OCI-LY7 (cell line): ENCODE data around the gene USP46. TPM values are rescaled to one million over a fixed set of nuclear protein-coding genes. Genes with fewer than 3 reads are reported as not detected.

Source experiments
- BruUV-seq: library from RNA; stranded (reverse); fragments of 400-500 nt; replicated peaks from 2 replicates; lab custom pipeline; 2021; lab: Mats Ljungman, UMichigan
- CTCF ChIA-PET: fragments of 300-600 bp; sonication (Branson Sonifier 250); formaldehyde crosslinking; loops from one replicate; lab custom pipeline; 2022; ENCODE audit warnings: antibody characterized with exemption; ENCODE audit not compliant: unreplicated experiment; lab: Charles Lee
- POLR2A ChIA-PET: fragments of 300-600 bp; sonication (Branson Sonifier 250); formaldehyde crosslinking; loops from one replicate; lab custom pipeline; 2022; ENCODE audit warnings: antibody characterized with exemption; lab: Charles Lee
- DNase-seq: peaks from one replicate; pipeline ENCODE4 v3.0.0-alpha.2; 2015; ENCODE audit warnings: low spot score
- H2AFZ ChIP-seq: fragments of 200-600 bp; sonication (generic), shearing (Covaris generic); 2 replicates; pipeline ENCODE4 v1.6.1; 2014; ENCODE audit warnings: mild to moderate bottlenecking, antibody characterized with exemption, low read length, moderate library complexity
- H3K27ac ChIP-seq: fragments of 200-600 bp; sonication (generic); 2 replicates; pipeline ENCODE4 v1.5.1; 2014; ENCODE audit warnings: mixed run types, low read depth, mild to moderate bottlenecking, moderate library complexity, low read length, inconsistent platforms; ENCODE audit not compliant: poor library complexity, severe bottlenecking
- H3K36me3 ChIP-seq: fragments of 200-600 bp; sonication (generic); 2 replicates; pipeline ENCODE4 v1.6.1; 2014; ENCODE audit warnings: mild to moderate bottlenecking, antibody characterized with exemption, low read length, moderate library complexity, mixed read lengths; ENCODE audit not compliant: insufficient read depth
- H3K4me1 ChIP-seq: fragments of 200-600 bp; sonication (generic); 2 replicates; pipeline ENCODE4 v1.5.1; 2014; ENCODE audit warnings: mild to moderate bottlenecking, low read length; ENCODE audit not compliant: insufficient read depth, poor library complexity, severe bottlenecking
- H3K4me2 ChIP-seq: fragments of 200-600 bp; sonication (generic); 2 replicates; pipeline ENCODE4 v1.6.1; 2014; ENCODE audit warnings: mild to moderate bottlenecking, low read length
- H3K4me3 ChIP-seq: fragments of 200-600 bp; sonication (generic); 2 replicates; pipeline ENCODE4 v1.5.1; 2014; ENCODE audit warnings: mild to moderate bottlenecking, low read depth, low read length; ENCODE audit not compliant: poor library complexity, severe bottlenecking
- H3K79me2 ChIP-seq: fragments of 200-600 bp; sonication (generic); 2 replicates; pipeline ENCODE4 v1.6.1; 2016; ENCODE audit warnings: low read depth, mild to moderate bottlenecking, low read length, moderate library complexity, mixed read lengths; ENCODE audit not compliant: insufficient read depth
- H3K9me2 ChIP-seq: fragments of 200-600 bp; sonication (generic); 2 replicates; pipeline ENCODE4 v1.6.1; 2016; ENCODE audit warnings: mild to moderate bottlenecking, low read length, mixed read lengths; ENCODE audit not compliant: insufficient read depth
- H3K9me3 ChIP-seq: fragments of 200-600 bp; sonication (generic); 2 replicates; pipeline ENCODE4 v1.6.1; 2014; ENCODE audit warnings: mild to moderate bottlenecking, mixed run types, low read length, mixed read lengths
- H4K20me1 ChIP-seq: fragments of 200-600 bp; sonication (generic); 2 replicates; pipeline ENCODE4 v1.6.1; 2014; ENCODE audit warnings: mild to moderate bottlenecking, antibody characterized with exemption, low read length, moderate library complexity, mixed read lengths; ENCODE audit not compliant: insufficient read depth
- EZH2phosphoT487 ChIP-seq: fragments of 200-600 bp; sonication (generic); IDR thresholded peaks from 2 replicates; pipeline ENCODE4 v1.6.1; 2018; ENCODE audit warnings: low read depth, borderline replicate concordance, mild to moderate bottlenecking, mixed run types, antibody characterized with exemption, low read length, moderate library complexity, mixed read lengths
- intact Hi-C: fragments of 100-400 bp; cut with micrococcal nuclease; formaldehyde crosslinking; loops from one replicate; pipeline ENCODE4 v1.10.0; 2022; ENCODE audit not compliant: unreplicated experiment
- total RNA-seq, 2 experiments: library from RNA; depleted of rRNA in 1 of 2; stranded (reverse); fragments of >200 nt in 1 of 2; shearing (Covaris generic) in 1 of 2; gene quantifications; 2 replicates each; pipeline ENCODE4 v1.2.3, GENCODE V29; 2014 to 2022
- TF ChIP-seq, protein P1 (sequence below): fragments of 200-600 bp; sonication (generic); conservative IDR thresholded peaks from 2 replicates; pipeline ENCODE4 v1.5.1; 2014; ENCODE audit warnings: mild to moderate bottlenecking, antibody characterized with exemption, low read length, moderate library complexity, mixed read lengths

Gene USP46
- total RNA-seq, 2 experiments from 2014 or later, result 5.4 to 15.8 TPM

DNA sequence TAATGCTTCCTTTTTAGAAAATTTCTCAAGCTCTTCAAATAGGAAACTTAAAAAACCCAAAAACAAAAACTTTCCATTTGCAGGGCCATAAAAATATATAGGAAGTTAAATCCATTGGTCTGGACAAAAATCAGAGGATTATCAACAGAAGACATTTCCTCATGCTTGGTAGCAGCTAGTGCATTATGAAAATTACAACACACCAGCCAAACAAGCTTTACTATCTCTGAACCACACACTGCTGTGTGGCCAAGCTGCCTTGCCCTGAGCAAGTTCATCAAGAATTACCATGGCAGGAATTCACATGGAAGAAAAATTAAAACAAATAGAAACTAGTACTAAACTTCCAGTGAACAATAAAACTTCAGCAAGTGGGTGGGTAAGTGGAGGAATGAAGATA is 3.6 kb downstream of the USP46 start:
- TF ChIP-seq, protein P1, sequence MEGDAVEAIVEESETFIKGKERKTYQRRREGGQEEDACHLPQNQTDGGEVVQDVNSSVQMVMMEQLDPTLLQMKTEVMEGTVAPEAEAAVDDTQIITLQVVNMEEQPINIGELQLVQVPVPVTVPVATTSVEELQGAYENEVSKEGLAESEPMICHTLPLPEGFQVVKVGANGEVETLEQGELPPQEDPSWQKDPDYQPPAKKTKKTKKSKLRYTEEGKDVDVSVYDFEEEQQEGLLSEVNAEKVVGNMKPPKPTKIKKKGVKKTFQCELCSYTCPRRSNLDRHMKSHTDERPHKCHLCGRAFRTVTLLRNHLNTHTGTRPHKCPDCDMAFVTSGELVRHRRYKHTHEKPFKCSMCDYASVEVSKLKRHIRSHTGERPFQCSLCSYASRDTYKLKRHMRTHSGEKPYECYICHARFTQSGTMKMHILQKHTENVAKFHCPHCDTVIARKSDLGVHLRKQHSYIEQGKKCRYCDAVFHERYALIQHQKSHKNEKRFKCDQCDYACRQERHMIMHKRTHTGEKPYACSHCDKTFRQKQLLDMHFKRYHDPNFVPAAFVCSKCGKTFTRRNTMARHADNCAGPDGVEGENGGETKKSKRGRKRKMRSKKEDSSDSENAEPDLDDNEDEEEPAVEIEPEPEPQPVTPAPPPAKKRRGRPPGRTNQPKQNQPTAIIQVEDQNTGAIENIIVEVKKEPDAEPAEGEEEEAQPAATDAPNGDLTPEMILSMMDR, result no peak
- TF ChIP-seq EZH2phosphoT487, result no peak
- Histone ChIP-seq H3K36me3 (no peaks in the 10 kb centered on the region; the same call in 1 of the 2 replicates), H3K4me2 (no peak overlapping the region), H4K20me1 (no peaks in the 10 kb centered on the region), H3K4me1 (peaks cover 21% of the 10 kb centered on the region), H3K79me2 (peaks cover 12% of the 10 kb centered on the region; the same call in 1 of the 2 replicates), H2AFZ (no peak overlapping the region), H3K27ac (no peak overlapping the region), H3K9me3 (no peaks in the 10 kb centered on the region), H3K9me2 (no peaks in the 10 kb centered on the region), H3K4me3 (no peak overlapping the region)
- intact Hi-C loops, result no loop called here
- ChIA-PET CTCF (interaction anchor here (1.0 kb wide), 1 partner anchor 9 kb away, joined by 4 read pairs; no protein-coding TSS in a partner anchor), POLR2A (interaction anchor here (0.5 kb wide), 1 partner anchor 10 kb away, joined by 3 read pairs; no protein-coding TSS in a partner anchor)
- no peak for DNase-seq
- no TSS peak for BruUV-seq

GRCh38 chr4:52651996-52652672 is 7.0 kb downstream of the USP46 start:
- Histone ChIP-seq H3K36me3 (peaks cover 14% of the 10 kb centered on the region; the same call in 1 of the 2 replicates), H3K4me1 (no peaks in the 10 kb centered on the region), H2AFZ (no peak overlapping the region), H3K4me2 (no peak overlapping the region), H4K20me1 (no peaks in the 10 kb centered on the region), H3K4me3 (no peak overlapping the region), H3K9me2 (no peaks in the 10 kb centered on the region), H3K27ac (no peak overlapping the region), H3K9me3 (no peaks in the 10 kb centered on the region), H3K79me2 (0 out of 2 replicates have a peak, but pooled peaks cover 6% of the 10 kb centered on the region)
- ChIA-PET POLR2A (no interaction called here), CTCF (no interaction called here)
- BruUV-seq, result no TSS peak
- no peak for DNase-seq
- intact Hi-C loops, result no loop called here
- TF ChIP-seq, protein P1, result no peak
- no peak for TF ChIP-seq EZH2phosphoT487

GRCh38 chr4:52648836-52649235 is 10.3 kb downstream of the USP46 start:
- POLR2A ChIA-PET, result interaction anchor here (0.6 to 1.6 kb wide), 4 partner anchors 9 to 85 kb away, joined by 3 to 8 read pairs (median 4); no protein-coding TSS in a partner anchor

More at GRCh38 chr4:52648836-52649235, 10.3 kb downstream of the USP46 start:
- peaks cover 6% of the 10 kb centered on the region for H3K4me1 ChIP-seq
- H2AFZ ChIP-seq, result no peak overlapping the region
- H3K27ac ChIP-seq, result no peak overlapping the region
- no peaks in the 10 kb centered on the region for H3K9me3 ChIP-seq
- TF ChIP-seq, protein P1, result no peak
- no peak for TF ChIP-seq EZH2phosphoT487
- 0 out of 2 replicates have a peak, but pooled peaks cover 6% of the 10 kb centered on the region for H3K79me2 ChIP-seq
- no peak overlapping the region for H3K4me3 ChIP-seq
- no TSS peak for BruUV-seq
- CTCF ChIA-PET, result no interaction called here
- H3K4me2 ChIP-seq, result no peak overlapping the region
- no peaks in the 10 kb centered on the region for H3K9me2 ChIP-seq
- intact Hi-C loops, result no loop called here
- no peaks in the 10 kb centered on the region for H4K20me1 ChIP-seq
- peaks cover 14% of the 10 kb centered on the region; the same call in 1 of the 2 replicates for H3K36me3 ChIP-seq
- no peak for DNase-seq
